ENCODE results near the gene FRY.

Gene FRY

GRCh38 chr13:32272021-32272683 lies 240.6 kb downstream of the FRY start:
- no peak for DNase-seq

- DNase-seq = no peak
Measured at GRCh38 chr13:32277839-32278238, 246.3 kb downstream of the FRY start.

- DNase-seq = no peak
Measured at GRCh38 chr13:32278426-32278825, 246.9 kb downstream of the FRY start.

GRCh38 chr13:32281096-32281495 lies 249.5 kb downstream of the FRY start:
- DNase-seq = no peak

- DNase-seq = no peak
Measured at GRCh38 chr13:32282096-32282711, 250.6 kb downstream of the FRY start.

GRCh38 chr13:32284927-32285632 lies 253.5 kb downstream of the FRY start:
- DNase-seq = no peak

GRCh38 chr13:32285633-32285965 lies 254.0 kb downstream of the FRY start:
- DNase-seq = no peak

GRCh38 chr13:32297206-32297605 lies 265.6 kb downstream of the FRY start:
- DNase-seq = no peak

- DNase-seq = no peak
Measured at GRCh38 chr13:32298695-32299094, 267.1 kb downstream of the FRY start.

- no peak for DNase-seq
Measured at GRCh38 chr13:32299893-32300292, 268.3 kb downstream of the FRY start.

GRCh38 chr13:32300406-32300805 lies 268.8 kb downstream of the FRY start:
- no peak for DNase-seq

- no peak for DNase-seq
Measured at GRCh38 chr13:32300920-32301319, 269.3 kb downstream of the FRY start.

- no peak for DNase-seq
Measured at GRCh38 chr13:32302461-32302860, 270.9 kb downstream of the FRY start.

GRCh38 chr13:32305646-32306045 lies 274.1 kb downstream of the FRY start:
- DNase-seq = no peak

- no peak for DNase-seq
Measured at GRCh38 chr13:32309312-32310133, 277.9 kb downstream of the FRY start.

- no peak for DNase-seq
Measured at GRCh38 chr13:32310134-32310706, 278.6 kb downstream of the FRY start.

GRCh38 chr13:32311188-32311897 lies 279.8 kb downstream of the FRY start:
- no peak for DNase-seq

GRCh38 chr13:32314271-32315237 lies 283.0 kb downstream of the FRY start:
- DNase-seq = peak; percentile 26

GRCh38 chr13:32315238-32316027 lies 283.9 kb downstream of the FRY start, which contains the start of the genes BRCA2 and ZAR1L:
BRCA2 (plus strand) TSS chr13:32315508; CDS start chr13:32316461, 953 bp downstream.
ZAR1L (minus strand) TSS chr13:32315363; CDS start chr13:32311925, 3,438 bp downstream.
- peak; percentile 81 for DNase-seq

- no peak for DNase-seq
Measured at GRCh38 chr13:32316028-32316339, 284.4 kb downstream of the FRY start.
